DOHH2 (cell line): ENCODE results near the gene FBXW7.

Experiments used
- H3F3A ChIP-seq: fragments of 200-600 bp; sonication (generic), shearing (Covaris generic); 2 replicates; pipeline ENCODE4 v1.6.0; 2016; ENCODE audit warnings: antibody characterized with exemption, mild to moderate bottlenecking; ENCODE audit not compliant: control insufficient read depth, insufficient read depth
- H3K27ac ChIP-seq: fragments of 200-600 bp; sonication (generic); 2 replicates; pipeline ENCODE4 v1.5.1; 2014; ENCODE audit warnings: low read depth, mild to moderate bottlenecking, low read length, moderate library complexity
- H3K27me3 ChIP-seq: fragments of 200-600 bp; sonication (generic); 2 replicates; pipeline ENCODE4 v1.6.1; 2014; ENCODE audit warnings: mild to moderate bottlenecking, low read length, mixed read lengths; ENCODE audit not compliant: control insufficient read depth
- H3K36me3 ChIP-seq: fragments of 200-600 bp; sonication (generic); 2 replicates; pipeline ENCODE4 v1.6.1; 2014; ENCODE audit warnings: mild to moderate bottlenecking, low read length, moderate library complexity, mixed read lengths; ENCODE audit not compliant: control insufficient read depth
- H3K4me1 ChIP-seq: fragments of 200-600 bp; sonication (generic); 2 replicates; pipeline ENCODE4 v1.6.1; 2014; ENCODE audit warnings: mild to moderate bottlenecking, low read length, mixed read lengths; ENCODE audit not compliant: control insufficient read depth
- H3K4me2 ChIP-seq: fragments of 200-600 bp; sonication (generic); 2 replicates; pipeline ENCODE4 v1.6.0; 2014; ENCODE audit warnings: mild to moderate bottlenecking, low read length, moderate library complexity
- H3K4me3 ChIP-seq: fragments of 200-600 bp; sonication (generic); 2 replicates; pipeline ENCODE4 v1.5.1; 2014; ENCODE audit warnings: mild to moderate bottlenecking, low read length, mixed read lengths
- H3K79me2 ChIP-seq: fragments of 200-600 bp; sonication (generic); 2 replicates; pipeline ENCODE4 v1.6.1; 2014; ENCODE audit warnings: mild to moderate bottlenecking, low read length, mixed read lengths; ENCODE audit not compliant: control insufficient read depth
- H3K9me2 ChIP-seq: fragments of 200-600 bp; sonication (generic); replicated peaks from 2 replicates; pipeline ENCODE4 v1.6.1; 2014; ENCODE audit warnings: mild to moderate bottlenecking, low read length, mixed read lengths; ENCODE audit not compliant: control insufficient read depth
- H3K9me3 ChIP-seq: fragments of 200-600 bp; sonication (generic); 2 replicates; pipeline ENCODE4 v1.6.1; 2014; ENCODE audit warnings: antibody characterized with exemption, low read length, mixed read lengths; ENCODE audit not compliant: control insufficient read depth, insufficient read depth
- H4K20me1 ChIP-seq: fragments of 200-600 bp; sonication (generic); 2 replicates; pipeline ENCODE4 v1.6.0; 2014; ENCODE audit warnings: low read depth, mild to moderate bottlenecking, antibody characterized with exemption, low read length, moderate library complexity; ENCODE audit not compliant: control insufficient read depth, insufficient read depth
- EZH2phosphoT487 ChIP-seq: fragments of 200-600 bp; sonication (generic); IDR thresholded peaks from 2 replicates; pipeline ENCODE4 v1.6.1; 2017; ENCODE audit warnings: borderline replicate concordance, mild to moderate bottlenecking, antibody characterized with exemption, low read length, moderate library complexity, mixed read lengths
- TF ChIP-seq, protein P1 (sequence below): fragments of 200-600 bp; sonication (generic); IDR thresholded peaks from one replicate; pipeline ENCODE4 v1.5.1; 2014; ENCODE audit warnings: antibody characterized with exemption, mild to moderate bottlenecking, low read depth, low read length; ENCODE audit not compliant: poor library complexity, severe bottlenecking

Gene FBXW7

DNA sequence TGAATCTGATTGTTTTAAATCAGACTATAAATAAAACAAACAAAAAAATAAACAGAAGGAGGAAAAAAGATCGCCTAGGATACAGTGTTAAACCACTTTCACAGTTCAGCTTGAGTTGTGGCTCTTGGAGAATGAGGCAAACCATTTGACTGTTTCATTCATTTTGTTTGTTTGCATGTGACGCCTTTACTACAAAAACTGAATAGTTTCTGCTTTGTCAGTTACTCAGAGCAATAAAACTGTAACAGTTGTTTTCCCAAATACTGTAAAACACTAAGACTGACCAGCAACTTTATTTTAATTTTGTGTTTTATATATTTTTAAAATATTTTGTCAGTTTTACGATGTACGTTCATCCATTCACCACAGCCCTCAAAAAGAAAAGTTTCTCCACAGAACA lies 214.5 kb downstream of the FBXW7 start:
- Histone ChIP-seq H3K36me3 (peaks cover 32% of the 10 kb centered on the region), H3K4me1 (no peaks in the 10 kb centered on the region), H3K4me3 (no peak overlapping the region), H3F3A (no peaks in the 10 kb centered on the region), H3K27ac (no peak overlapping the region), H3K9me3 (no peaks in the 10 kb centered on the region), H3K79me2 (no peaks in the 10 kb centered on the region), H3K27me3 (no peaks in the 10 kb centered on the region), H3K9me2 (no peaks in the 10 kb centered on the region), H3K4me2 (no peak overlapping the region), H4K20me1 (no peaks in the 10 kb centered on the region)
- TF ChIP-seq, protein P1, sequence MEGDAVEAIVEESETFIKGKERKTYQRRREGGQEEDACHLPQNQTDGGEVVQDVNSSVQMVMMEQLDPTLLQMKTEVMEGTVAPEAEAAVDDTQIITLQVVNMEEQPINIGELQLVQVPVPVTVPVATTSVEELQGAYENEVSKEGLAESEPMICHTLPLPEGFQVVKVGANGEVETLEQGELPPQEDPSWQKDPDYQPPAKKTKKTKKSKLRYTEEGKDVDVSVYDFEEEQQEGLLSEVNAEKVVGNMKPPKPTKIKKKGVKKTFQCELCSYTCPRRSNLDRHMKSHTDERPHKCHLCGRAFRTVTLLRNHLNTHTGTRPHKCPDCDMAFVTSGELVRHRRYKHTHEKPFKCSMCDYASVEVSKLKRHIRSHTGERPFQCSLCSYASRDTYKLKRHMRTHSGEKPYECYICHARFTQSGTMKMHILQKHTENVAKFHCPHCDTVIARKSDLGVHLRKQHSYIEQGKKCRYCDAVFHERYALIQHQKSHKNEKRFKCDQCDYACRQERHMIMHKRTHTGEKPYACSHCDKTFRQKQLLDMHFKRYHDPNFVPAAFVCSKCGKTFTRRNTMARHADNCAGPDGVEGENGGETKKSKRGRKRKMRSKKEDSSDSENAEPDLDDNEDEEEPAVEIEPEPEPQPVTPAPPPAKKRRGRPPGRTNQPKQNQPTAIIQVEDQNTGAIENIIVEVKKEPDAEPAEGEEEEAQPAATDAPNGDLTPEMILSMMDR = no peak
- TF ChIP-seq EZH2phosphoT487 = no peak

DNA sequence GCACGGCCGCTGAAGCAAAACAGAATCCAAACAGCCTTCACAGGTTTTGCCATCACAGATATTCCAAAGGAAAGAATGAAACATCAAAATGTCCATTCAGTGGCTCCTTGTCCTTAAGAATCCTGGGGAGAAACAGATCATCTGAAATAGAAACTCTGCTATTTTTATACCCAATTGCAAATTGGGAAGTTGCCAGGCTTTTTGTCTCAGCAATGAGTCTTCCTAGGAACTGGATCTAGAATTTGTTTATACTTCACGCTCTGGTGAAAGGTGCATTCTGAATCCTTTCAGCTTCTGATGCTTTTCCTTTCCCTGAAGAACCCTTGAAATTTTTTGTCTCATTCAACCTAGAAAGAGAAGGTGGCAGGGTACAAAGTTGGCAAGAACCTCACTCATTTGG lies 218.9 kb downstream of the FBXW7 start:
- H3K4me3 ChIP-seq = no peak overlapping the region
- H3K9me3 ChIP-seq = no peaks in the 10 kb centered on the region
- H3K27me3 ChIP-seq = no peaks in the 10 kb centered on the region
- no peak overlapping the region for H3K4me2 ChIP-seq
- TF ChIP-seq, protein P1 = no peak
- no peak for TF ChIP-seq EZH2phosphoT487
- no peaks in the 10 kb centered on the region for H3K79me2 ChIP-seq
- H3K4me1 ChIP-seq = no peaks in the 10 kb centered on the region
- H4K20me1 ChIP-seq = no peaks in the 10 kb centered on the region
- H3K27ac ChIP-seq = no peak overlapping the region
- H3K9me2 ChIP-seq = no peaks in the 10 kb centered on the region
- peaks cover 4% of the 10 kb centered on the region; the same call in 1 of the 2 replicates for H3K36me3 ChIP-seq
- no peaks in the 10 kb centered on the region for H3F3A ChIP-seq

DNA sequence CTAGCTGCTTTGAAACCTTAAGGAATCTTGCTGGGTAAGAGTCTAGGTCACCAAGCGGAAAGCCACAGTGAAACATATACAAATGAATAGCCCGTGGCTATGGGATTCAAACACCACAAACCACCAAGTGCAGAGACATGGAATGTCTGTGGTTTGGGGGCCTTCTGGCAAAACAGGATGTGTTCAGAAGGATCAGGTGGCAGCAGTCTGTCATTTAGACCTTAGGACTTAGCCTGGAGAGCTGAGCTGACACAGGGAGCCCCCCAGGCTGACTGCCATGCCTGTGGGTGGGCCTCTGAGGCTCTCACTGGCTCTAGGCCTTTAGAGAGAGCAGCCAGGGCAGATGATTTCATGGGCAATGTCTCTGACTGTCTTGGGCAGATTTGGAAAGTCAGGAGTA lies 225.6 kb downstream of the FBXW7 start:
- Histone ChIP-seq H3K79me2 (no peaks in the 10 kb centered on the region), H4K20me1 (no peaks in the 10 kb centered on the region), H3K9me3 (no peaks in the 10 kb centered on the region), H3K27ac (no peak overlapping the region), H3K4me3 (no peak overlapping the region), H3F3A (no peaks in the 10 kb centered on the region), H3K36me3 (no peaks in the 10 kb centered on the region), H3K4me1 (peaks cover 30% of the 10 kb centered on the region), H3K9me2 (no peaks in the 10 kb centered on the region), H3K4me2 (no peak overlapping the region), H3K27me3 (no peaks in the 10 kb centered on the region)
- TF ChIP-seq EZH2phosphoT487 = no peak
- TF ChIP-seq, protein P1 = no peak

DNA sequence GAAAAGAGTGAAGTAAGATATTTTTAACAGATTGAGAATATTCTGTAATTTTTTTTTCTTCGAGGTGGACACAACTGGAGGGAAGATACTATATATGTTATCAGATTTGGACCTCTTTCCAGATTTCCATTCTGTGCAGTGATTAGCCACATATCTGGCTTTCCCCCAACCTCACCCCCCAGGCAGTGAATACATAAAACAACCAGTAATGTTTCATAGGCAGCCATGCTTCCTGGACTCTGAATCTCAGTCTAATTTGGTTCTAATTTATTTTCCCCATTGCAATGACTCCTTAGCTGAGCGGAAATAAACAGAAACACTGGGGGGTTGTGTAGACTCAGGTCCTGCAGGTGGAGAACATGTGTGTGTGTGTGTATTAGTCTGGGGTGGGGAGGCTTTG lies 226.5 kb downstream of the FBXW7 start:
- no peaks in the 10 kb centered on the region for H3K36me3 ChIP-seq
- peak overlapping the region; percentile 29; the same call in 1 of the 2 replicates for H3K27ac ChIP-seq
- H3K9me3 ChIP-seq = no peaks in the 10 kb centered on the region
- H3K4me1 ChIP-seq = peaks cover 30% of the 10 kb centered on the region
- H3K27me3 ChIP-seq = no peaks in the 10 kb centered on the region
- TF ChIP-seq EZH2phosphoT487 = no peak
- TF ChIP-seq, protein P1 = no peak
- peak overlapping the region; percentile 22; the same call in 1 of the 2 replicates for H3K4me3 ChIP-seq
- no peaks in the 10 kb centered on the region for H3K9me2 ChIP-seq
- no peaks in the 10 kb centered on the region for H3K79me2 ChIP-seq
- H3K4me2 ChIP-seq = peak overlapping the region; percentile 38
- no peaks in the 10 kb centered on the region for H4K20me1 ChIP-seq
- H3F3A ChIP-seq = no peaks in the 10 kb centered on the region
